NCI-H2107 (cell line): ENCODE results near the gene SCD5.

Source experiments
- DNase-seq: peaks from one replicate; lab custom pipeline; 2025; lab: John Stamatoyannopoulos, UW

SCD5 gene

GRCh38 chr4:82589756-82590155, 208.8 kb downstream of the SCD5 start:
- no peak for DNase-seq

- no peak for DNase-seq
Measured at GRCh38 chr4:82588771-82589270, 209.8 kb downstream of the SCD5 start.

- no peak for DNase-seq
Measured at GRCh38 chr4:82587826-82588540, 210.6 kb downstream of the SCD5 start.

GRCh38 chr4:82585690-82586435, 212.7 kb downstream of the SCD5 start:
- DNase-seq: no peak

- no peak for DNase-seq
Measured at GRCh38 chr4:82584931-82585330, 213.7 kb downstream of the SCD5 start.

- no peak for DNase-seq
Measured at GRCh38 chr4:82583897-82584587, 214.6 kb downstream of the SCD5 start.

- no peak for DNase-seq
Measured at GRCh38 chr4:82579932-82580331, 218.7 kb downstream of the SCD5 start.
